Measurements from ENCODE around the gene GRIK3.

DNA sequence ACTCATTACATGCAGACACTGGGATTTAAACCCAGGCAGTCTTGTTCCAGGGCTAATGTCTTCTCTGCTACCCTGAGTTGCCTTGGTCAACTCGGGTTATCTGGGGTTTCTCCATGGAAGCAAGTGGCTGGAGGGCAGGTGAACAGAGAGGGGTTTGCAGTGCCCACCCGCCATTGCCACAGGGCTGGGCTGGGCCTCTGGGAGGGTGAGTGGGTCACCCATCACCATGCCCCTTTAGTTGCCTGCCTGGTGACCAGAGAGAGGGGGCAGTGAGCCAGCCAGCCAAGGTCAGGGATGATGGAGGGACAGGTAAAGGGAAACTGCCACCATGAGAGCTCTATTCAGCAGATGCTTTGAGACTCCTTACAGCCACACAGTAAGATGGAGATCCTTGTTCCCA is 53.2 kb downstream of the GRIK3 start:
- TF ChIP-seq, protein P1, sequence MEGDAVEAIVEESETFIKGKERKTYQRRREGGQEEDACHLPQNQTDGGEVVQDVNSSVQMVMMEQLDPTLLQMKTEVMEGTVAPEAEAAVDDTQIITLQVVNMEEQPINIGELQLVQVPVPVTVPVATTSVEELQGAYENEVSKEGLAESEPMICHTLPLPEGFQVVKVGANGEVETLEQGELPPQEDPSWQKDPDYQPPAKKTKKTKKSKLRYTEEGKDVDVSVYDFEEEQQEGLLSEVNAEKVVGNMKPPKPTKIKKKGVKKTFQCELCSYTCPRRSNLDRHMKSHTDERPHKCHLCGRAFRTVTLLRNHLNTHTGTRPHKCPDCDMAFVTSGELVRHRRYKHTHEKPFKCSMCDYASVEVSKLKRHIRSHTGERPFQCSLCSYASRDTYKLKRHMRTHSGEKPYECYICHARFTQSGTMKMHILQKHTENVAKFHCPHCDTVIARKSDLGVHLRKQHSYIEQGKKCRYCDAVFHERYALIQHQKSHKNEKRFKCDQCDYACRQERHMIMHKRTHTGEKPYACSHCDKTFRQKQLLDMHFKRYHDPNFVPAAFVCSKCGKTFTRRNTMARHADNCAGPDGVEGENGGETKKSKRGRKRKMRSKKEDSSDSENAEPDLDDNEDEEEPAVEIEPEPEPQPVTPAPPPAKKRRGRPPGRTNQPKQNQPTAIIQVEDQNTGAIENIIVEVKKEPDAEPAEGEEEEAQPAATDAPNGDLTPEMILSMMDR (tag by site-specific recombination; IDR thresholded peaks at IDR 0.05), result no peak
- TF ChIP-seq ZNF157 (tag by site-specific recombination; IDR thresholded peaks at IDR 0.05), result no peak
- no peak for TF ChIP-seq ZNF626 (tag by site-specific recombination; IDR thresholded peaks at IDR 0.05)
- TF ChIP-seq ZNF660 (tag by site-specific recombination; IDR thresholded peaks at IDR 0.05), result no peak
- TF ChIP-seq ZNF404 (tag by site-specific recombination; IDR thresholded peaks at IDR 0.05), result no peak
- no peak for TF ChIP-seq YY2 (tag by site-specific recombination; IDR thresholded peaks at IDR 0.05)
- no peak for TF ChIP-seq ZNF423 (tag by site-specific recombination; IDR thresholded peaks at IDR 0.05)
- TF ChIP-seq, protein P2, sequence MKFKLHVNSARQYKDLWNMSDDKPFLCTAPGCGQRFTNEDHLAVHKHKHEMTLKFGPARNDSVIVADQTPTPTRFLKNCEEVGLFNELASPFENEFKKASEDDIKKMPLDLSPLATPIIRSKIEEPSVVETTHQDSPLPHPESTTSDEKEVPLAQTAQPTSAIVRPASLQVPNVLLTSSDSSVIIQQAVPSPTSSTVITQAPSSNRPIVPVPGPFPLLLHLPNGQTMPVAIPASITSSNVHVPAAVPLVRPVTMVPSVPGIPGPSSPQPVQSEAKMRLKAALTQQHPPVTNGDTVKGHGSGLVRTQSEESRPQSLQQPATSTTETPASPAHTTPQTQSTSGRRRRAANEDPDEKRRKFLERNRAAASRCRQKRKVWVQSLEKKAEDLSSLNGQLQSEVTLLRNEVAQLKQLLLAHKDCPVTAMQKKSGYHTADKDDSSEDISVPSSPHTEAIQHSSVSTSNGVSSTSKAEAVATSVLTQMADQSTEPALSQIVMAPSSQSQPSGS (tag by site-specific recombination; IDR thresholded peaks at IDR 0.05; ENCODE audit: low read depth), result no peak
- no peak for TF ChIP-seq GLIS2 (tag by site-specific recombination; IDR thresholded peaks at IDR 0.05)
- TF ChIP-seq, protein P3, sequence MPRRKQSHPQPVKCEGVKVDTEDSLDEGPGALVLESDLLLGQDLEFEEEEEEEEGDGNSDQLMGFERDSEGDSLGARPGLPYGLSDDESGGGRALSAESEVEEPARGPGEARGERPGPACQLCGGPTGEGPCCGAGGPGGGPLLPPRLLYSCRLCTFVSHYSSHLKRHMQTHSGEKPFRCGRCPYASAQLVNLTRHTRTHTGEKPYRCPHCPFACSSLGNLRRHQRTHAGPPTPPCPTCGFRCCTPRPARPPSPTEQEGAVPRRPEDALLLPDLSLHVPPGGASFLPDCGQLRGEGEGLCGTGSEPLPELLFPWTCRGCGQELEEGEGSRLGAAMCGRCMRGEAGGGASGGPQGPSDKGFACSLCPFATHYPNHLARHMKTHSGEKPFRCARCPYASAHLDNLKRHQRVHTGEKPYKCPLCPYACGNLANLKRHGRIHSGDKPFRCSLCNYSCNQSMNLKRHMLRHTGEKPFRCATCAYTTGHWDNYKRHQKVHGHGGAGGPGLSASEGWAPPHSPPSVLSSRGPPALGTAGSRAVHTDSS (tag by site-specific recombination; IDR thresholded peaks at IDR 0.05), result no peak
- no peak for TF ChIP-seq ZBTB20 (tag by site-specific recombination; IDR thresholded peaks at IDR 0.05)
- TF ChIP-seq, protein P4, sequence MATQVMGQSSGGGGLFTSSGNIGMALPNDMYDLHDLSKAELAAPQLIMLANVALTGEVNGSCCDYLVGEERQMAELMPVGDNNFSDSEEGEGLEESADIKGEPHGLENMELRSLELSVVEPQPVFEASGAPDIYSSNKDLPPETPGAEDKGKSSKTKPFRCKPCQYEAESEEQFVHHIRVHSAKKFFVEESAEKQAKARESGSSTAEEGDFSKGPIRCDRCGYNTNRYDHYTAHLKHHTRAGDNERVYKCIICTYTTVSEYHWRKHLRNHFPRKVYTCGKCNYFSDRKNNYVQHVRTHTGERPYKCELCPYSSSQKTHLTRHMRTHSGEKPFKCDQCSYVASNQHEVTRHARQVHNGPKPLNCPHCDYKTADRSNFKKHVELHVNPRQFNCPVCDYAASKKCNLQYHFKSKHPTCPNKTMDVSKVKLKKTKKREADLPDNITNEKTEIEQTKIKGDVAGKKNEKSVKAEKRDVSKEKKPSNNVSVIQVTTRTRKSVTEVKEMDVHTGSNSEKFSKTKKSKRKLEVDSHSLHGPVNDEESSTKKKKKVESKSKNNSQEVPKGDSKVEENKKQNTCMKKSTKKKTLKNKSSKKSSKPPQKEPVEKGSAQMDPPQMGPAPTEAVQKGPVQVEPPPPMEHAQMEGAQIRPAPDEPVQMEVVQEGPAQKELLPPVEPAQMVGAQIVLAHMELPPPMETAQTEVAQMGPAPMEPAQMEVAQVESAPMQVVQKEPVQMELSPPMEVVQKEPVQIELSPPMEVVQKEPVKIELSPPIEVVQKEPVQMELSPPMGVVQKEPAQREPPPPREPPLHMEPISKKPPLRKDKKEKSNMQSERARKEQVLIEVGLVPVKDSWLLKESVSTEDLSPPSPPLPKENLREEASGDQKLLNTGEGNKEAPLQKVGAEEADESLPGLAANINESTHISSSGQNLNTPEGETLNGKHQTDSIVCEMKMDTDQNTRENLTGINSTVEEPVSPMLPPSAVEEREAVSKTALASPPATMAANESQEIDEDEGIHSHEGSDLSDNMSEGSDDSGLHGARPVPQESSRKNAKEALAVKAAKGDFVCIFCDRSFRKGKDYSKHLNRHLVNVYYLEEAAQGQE (tag by site-specific recombination; IDR thresholded peaks at IDR 0.05), result no peak
- TF ChIP-seq ZNF558 (tag by site-specific recombination; IDR thresholded peaks at IDR 0.05), result no peak
- TF ChIP-seq, protein P5, sequence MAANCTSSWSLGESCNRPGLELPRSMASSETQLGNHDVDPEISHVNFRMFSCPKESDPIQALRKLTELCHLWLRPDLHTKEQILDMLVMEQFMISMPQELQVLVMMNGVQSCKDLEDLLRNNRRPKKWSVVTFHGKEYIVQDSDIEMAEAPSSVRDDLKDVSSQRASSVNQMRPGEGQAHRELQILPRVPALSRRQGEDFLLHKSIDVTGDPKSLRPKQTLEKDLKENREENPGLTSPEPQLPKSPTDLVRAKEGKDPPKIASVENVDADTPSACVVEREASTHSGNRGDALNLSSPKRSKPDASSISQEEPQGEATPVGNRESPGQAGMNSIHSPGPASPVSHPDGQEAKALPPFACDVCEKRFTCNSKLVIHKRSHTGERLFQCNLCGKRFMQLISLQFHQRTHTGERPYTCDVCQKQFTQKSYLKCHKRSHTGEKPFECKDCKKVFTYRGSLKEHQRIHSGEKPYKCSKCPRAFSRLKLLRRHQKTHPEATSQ (tag by site-specific recombination; IDR thresholded peaks at IDR 0.05), result no peak
